WTC11 (cell line): Measurements from ENCODE around the gene PMP22. TPM values are rescaled to one million over a fixed set of nuclear protein-coding genes. Genes with fewer than 3 reads are reported as not detected.
A peak's percentile ranks its signal among the peaks of the same experiment; 100 is the strongest.

Experiments
- ATAC-seq: fragments of 200-7000 bp; cut with Tn5 transposase; 2 replicates; pipeline ENCODE4 v1.10.0; 2021; ENCODE audit warnings: mild to moderate bottlenecking, moderate library complexity
- CTCF ChIA-PET: fragments of 300-600 bp; sonication (Branson Sonifier 250); formaldehyde crosslinking; loops from one replicate; lab custom pipeline; 2021; ENCODE audit warnings: antibody characterized with exemption; lab: Charles Lee
- POLR2A ChIA-PET: fragments of 350-600 bp; sonication (Branson Sonifier 250); formaldehyde crosslinking; loops from one replicate; lab custom pipeline; 2021; ENCODE audit warnings: antibody characterized with exemption; lab: Charles Lee
- DNase-seq: peaks from one replicate; pipeline ENCODE4 v3.0.0; 2021; ENCODE audit warnings: low spot score
- H3K27ac Mint-ChIP-seq: 2 replicates; pipeline ENCODE4 v1.8.0; 2021; ENCODE audit warnings: mixed read lengths
- H3K27me3 Mint-ChIP-seq: 2 replicates; pipeline ENCODE4 v1.8.0; 2021; ENCODE audit warnings: low read depth, mild to moderate bottlenecking, moderate library complexity, mixed read lengths
- H3K36me3 Mint-ChIP-seq: 2 replicates; pipeline ENCODE4 v1.8.0; 2021; ENCODE audit warnings: mixed read lengths
- H3K4me1 Mint-ChIP-seq: 2 replicates; pipeline ENCODE4 v1.8.0; 2022; ENCODE audit warnings: mixed read lengths
- H3K4me3 Mint-ChIP-seq: 2 replicates; pipeline ENCODE4 v1.8.0; 2021; ENCODE audit warnings: mild to moderate bottlenecking, moderate library complexity, mixed read lengths
- H3K9me3 Mint-ChIP-seq: 2 replicates; pipeline ENCODE4 v1.8.0; 2021; ENCODE audit warnings: mixed read lengths
- ATF1 ChIP-seq: sonication (generic); formaldehyde crosslinking; IDR thresholded peaks from 2 replicates; pipeline ENCODE4 v1.8.1; 2023; ENCODE audit warnings: mild to moderate bottlenecking, moderate library complexity, missing genetic modification reagents
- ETV6 ChIP-seq: sonication (generic); formaldehyde crosslinking; IDR thresholded peaks from 2 replicates; pipeline ENCODE4 v1.8.1; 2022; ENCODE audit warnings: mild to moderate bottlenecking, missing genetic modification reagents
- FOXP1 ChIP-seq: sonication (generic); formaldehyde crosslinking; IDR thresholded peaks from 2 replicates; pipeline ENCODE4 v1.8.0; 2022; ENCODE audit warnings: missing genetic modification reagents, mild to moderate bottlenecking, moderate library complexity, borderline replicate concordance
- GRHL2 ChIP-seq: fragments of 250-450 bp; sonication (Bioruptor Pico); IDR thresholded peaks from 2 replicates; pipeline ENCODE4 v1.8.0; 2022; ENCODE audit warnings: mild to moderate bottlenecking, moderate library complexity; ENCODE audit not compliant: insufficient replicate concordance, severe bottlenecking
- MXD4 ChIP-seq: fragments of 250-450 bp; sonication (Bioruptor Pico); IDR thresholded peaks from 2 replicates; pipeline ENCODE4 v1.8.0; 2021; ENCODE audit warnings: mild to moderate bottlenecking, moderate library complexity, borderline replicate concordance
- NFE2L1 ChIP-seq: sonication (generic); formaldehyde crosslinking; IDR thresholded peaks from 2 replicates; pipeline ENCODE4 v1.8.1; 2023; ENCODE audit warnings: missing genetic modification reagents
- NR1H2 ChIP-seq: sonication (generic); formaldehyde crosslinking; IDR thresholded peaks from 2 replicates; pipeline ENCODE4 v1.9.0; 2021; ENCODE audit warnings: mild to moderate bottlenecking, moderate library complexity, missing genetic modification reagents
- SOX15 ChIP-seq: fragments of 250-450 bp; sonication (Bioruptor Pico); IDR thresholded peaks from 2 replicates; pipeline ENCODE4 v1.9.0; 2021; ENCODE audit warnings: mild to moderate bottlenecking
- SP1 ChIP-seq: sonication (generic); formaldehyde crosslinking; conservative IDR thresholded peaks from 2 replicates; pipeline ENCODE4 v1.8.1; 2022; ENCODE audit warnings: missing genetic modification reagents
- ZNF121 ChIP-seq: sonication (generic); formaldehyde crosslinking; IDR thresholded peaks from 2 replicates; pipeline ENCODE4 v1.8.0; 2023; ENCODE audit warnings: missing genetic modification reagents
- ZNF396 ChIP-seq: fragments of 250-450 bp; sonication (Bioruptor Pico); IDR thresholded peaks from 2 replicates; pipeline ENCODE4 v1.8.0; 2021; ENCODE audit warnings: mild to moderate bottlenecking, moderate library complexity, borderline replicate concordance
- total RNA-seq: library from RNA; stranded (reverse); gene quantifications from 3 replicates; pipeline ENCODE4 v1.2.3, GENCODE V29; 2021
- TF ChIP-seq, protein P1 (sequence below): sonication (generic); formaldehyde crosslinking; IDR thresholded peaks from 2 replicates; pipeline ENCODE4 v1.8.1; 2022; ENCODE audit warnings: mild to moderate bottlenecking, missing genetic modification reagents, moderate library complexity, borderline replicate concordance
- TF ChIP-seq, protein P2 (sequence below): sonication (generic); formaldehyde crosslinking; IDR thresholded peaks from 2 replicates; pipeline ENCODE4 v1.8.0; 2023; ENCODE audit warnings: mild to moderate bottlenecking, missing genetic modification reagents
- TF ChIP-seq, protein P3 (sequence below): fragments of 250-450 bp; sonication (Bioruptor Pico); IDR thresholded peaks from 2 replicates; pipeline ENCODE4 v1.8.0; 2021; ENCODE audit warnings: mild to moderate bottlenecking
- TF ChIP-seq, protein P4 (sequence below): sonication (generic); formaldehyde crosslinking; IDR thresholded peaks from 2 replicates; pipeline ENCODE4 v1.8.0; 2022; ENCODE audit warnings: mild to moderate bottlenecking, missing genetic modification reagents
- TF ChIP-seq, protein P5 (sequence below): sonication (generic); formaldehyde crosslinking; conservative IDR thresholded peaks from 2 replicates; pipeline ENCODE4 v1.8.1; 2023; ENCODE audit warnings: mild to moderate bottlenecking, low read depth, missing genetic modification reagents, moderate library complexity
- TF ChIP-seq, protein P6 (sequence below): sonication (generic); formaldehyde crosslinking; IDR thresholded peaks from 2 replicates; pipeline ENCODE4 v1.8.1; 2023; ENCODE audit warnings: mild to moderate bottlenecking, missing genetic modification reagents
- TF ChIP-seq, protein P7 (sequence below): sonication (generic); formaldehyde crosslinking; IDR thresholded peaks from 2 replicates; pipeline ENCODE4 v1.8.0; 2022; ENCODE audit warnings: mild to moderate bottlenecking, missing genetic modification reagents

The PMP22 gene
- total RNA-seq, 1 experiment from 2014 or later = 3.0 TPM

DNA sequence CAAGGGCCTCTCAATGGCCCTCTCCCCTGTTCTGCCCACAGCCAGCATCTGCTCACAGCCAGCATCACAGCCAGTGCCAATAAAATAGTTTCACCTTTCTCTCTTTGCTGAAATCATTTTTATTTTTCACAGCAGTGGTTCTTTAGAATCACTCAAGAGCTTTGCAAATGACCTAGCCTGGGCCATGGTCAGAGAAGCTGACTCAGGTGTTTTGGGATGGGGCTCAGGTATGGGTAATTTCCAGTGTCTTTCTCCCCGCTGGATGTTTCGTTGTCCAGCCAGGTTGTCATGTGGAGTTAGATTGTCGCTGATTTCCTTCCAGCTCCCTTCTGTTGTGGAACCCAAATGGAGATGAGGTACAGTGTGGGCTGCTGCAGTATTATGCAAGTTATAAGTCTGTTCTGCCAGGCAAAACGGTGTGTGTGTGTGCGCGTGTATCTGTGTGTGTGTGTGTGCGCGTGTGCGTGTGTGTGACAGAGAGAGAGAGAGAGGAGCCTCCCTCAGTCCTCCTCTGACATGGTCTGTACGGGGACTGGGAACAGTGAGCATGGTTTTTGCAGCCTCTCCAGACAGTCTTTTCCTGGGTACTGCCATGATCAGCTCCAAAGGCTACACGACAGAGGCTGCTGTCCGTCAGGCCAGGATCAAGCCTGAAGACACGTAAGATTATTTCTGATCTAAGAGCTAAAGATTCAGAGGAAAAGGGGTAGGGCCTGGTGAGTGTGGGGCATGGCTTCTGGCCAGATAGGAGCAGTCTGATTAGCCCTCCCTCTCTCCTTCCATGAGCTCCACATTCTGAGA lies 1.4 kb upstream of the PMP22 start (continued):
- TF ChIP-seq, protein P1, sequence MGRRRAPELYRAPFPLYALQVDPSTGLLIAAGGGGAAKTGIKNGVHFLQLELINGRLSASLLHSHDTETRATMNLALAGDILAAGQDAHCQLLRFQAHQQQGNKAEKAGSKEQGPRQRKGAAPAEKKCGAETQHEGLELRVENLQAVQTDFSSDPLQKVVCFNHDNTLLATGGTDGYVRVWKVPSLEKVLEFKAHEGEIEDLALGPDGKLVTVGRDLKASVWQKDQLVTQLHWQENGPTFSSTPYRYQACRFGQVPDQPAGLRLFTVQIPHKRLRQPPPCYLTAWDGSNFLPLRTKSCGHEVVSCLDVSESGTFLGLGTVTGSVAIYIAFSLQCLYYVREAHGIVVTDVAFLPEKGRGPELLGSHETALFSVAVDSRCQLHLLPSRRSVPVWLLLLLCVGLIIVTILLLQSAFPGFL = no peak
- TF ChIP-seq ETV6 (CRISPR knock-in tag) = no peak
- no peak for TF ChIP-seq SOX15 (CRISPR knock-in tag)
- TF ChIP-seq, protein P2, sequence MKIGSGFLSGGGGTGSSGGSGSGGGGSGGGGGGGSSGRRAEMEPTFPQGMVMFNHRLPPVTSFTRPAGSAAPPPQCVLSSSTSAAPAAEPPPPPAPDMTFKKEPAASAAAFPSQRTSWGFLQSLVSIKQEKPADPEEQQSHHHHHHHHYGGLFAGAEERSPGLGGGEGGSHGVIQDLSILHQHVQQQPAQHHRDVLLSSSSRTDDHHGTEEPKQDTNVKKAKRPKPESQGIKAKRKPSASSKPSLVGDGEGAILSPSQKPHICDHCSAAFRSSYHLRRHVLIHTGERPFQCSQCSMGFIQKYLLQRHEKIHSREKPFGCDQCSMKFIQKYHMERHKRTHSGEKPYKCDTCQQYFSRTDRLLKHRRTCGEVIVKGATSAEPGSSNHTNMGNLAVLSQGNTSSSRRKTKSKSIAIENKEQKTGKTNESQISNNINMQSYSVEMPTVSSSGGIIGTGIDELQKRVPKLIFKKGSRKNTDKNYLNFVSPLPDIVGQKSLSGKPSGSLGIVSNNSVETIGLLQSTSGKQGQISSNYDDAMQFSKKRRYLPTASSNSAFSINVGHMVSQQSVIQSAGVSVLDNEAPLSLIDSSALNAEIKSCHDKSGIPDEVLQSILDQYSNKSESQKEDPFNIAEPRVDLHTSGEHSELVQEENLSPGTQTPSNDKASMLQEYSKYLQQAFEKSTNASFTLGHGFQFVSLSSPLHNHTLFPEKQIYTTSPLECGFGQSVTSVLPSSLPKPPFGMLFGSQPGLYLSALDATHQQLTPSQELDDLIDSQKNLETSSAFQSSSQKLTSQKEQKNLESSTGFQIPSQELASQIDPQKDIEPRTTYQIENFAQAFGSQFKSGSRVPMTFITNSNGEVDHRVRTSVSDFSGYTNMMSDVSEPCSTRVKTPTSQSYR (CRISPR knock-in tag) = no peak
- TF ChIP-seq NFE2L1 (CRISPR knock-in tag) = no peak
- no peak for TF ChIP-seq ATF1 (CRISPR knock-in tag)
- no peak for TF ChIP-seq FOXP1 (CRISPR knock-in tag)

DNA sequence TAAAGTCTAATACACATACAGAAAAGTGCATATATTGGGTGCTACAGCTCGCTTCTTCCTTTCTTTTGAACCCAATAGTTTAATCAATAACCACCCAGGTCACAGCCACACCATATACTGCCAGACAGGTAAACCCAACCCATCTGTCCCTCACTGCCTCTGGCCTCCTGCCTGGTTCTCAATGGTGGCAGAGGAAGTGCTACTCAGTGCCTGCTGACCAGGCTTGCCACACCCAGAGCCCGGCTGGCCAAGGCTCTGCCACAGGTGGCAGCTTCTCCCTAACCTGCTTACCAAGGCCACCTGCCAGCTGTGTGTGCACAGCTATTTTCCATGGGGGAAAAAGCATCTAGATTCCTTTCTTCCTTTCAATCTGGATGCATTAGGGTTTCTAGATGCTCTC lies 584 bp downstream of the PMP22 start:
- H3K36me3 Mint-ChIP-seq = no peaks in the 10 kb centered on the region
- no peak for ATAC-seq
- ChIA-PET CTCF (interaction anchor here (0.9 to 2.7 kb wide), 3 partner anchors 172 to 451 kb away, joined by 3 to 14 read pairs (median 4); no protein-coding TSS in a partner anchor), POLR2A (no interaction called here)
- no peak overlapping the region for H3K27ac Mint-ChIP-seq
- no peak for DNase-seq
- no peak overlapping the region for H3K4me3 Mint-ChIP-seq
- peaks cover 75% of the 10 kb centered on the region for H3K27me3 Mint-ChIP-seq
- peaks cover 20% of the 10 kb centered on the region for H3K4me1 Mint-ChIP-seq
- TF ChIP-seq, protein P3, sequence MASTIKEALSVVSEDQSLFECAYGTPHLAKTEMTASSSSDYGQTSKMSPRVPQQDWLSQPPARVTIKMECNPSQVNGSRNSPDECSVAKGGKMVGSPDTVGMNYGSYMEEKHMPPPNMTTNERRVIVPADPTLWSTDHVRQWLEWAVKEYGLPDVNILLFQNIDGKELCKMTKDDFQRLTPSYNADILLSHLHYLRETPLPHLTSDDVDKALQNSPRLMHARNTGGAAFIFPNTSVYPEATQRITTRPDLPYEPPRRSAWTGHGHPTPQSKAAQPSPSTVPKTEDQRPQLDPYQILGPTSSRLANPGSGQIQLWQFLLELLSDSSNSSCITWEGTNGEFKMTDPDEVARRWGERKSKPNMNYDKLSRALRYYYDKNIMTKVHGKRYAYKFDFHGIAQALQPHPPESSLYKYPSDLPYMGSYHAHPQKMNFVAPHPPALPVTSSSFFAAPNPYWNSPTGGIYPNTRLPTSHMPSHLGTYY (CRISPR knock-in tag) = no peak
- TF ChIP-seq, protein P4, sequence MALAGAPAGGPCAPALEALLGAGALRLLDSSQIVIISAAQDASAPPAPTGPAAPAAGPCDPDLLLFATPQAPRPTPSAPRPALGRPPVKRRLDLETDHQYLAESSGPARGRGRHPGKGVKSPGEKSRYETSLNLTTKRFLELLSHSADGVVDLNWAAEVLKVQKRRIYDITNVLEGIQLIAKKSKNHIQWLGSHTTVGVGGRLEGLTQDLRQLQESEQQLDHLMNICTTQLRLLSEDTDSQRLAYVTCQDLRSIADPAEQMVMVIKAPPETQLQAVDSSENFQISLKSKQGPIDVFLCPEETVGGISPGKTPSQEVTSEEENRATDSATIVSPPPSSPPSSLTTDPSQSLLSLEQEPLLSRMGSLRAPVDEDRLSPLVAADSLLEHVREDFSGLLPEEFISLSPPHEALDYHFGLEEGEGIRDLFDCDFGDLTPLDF (CRISPR knock-in tag) = no peak
- TF ChIP-seq, protein P5, sequence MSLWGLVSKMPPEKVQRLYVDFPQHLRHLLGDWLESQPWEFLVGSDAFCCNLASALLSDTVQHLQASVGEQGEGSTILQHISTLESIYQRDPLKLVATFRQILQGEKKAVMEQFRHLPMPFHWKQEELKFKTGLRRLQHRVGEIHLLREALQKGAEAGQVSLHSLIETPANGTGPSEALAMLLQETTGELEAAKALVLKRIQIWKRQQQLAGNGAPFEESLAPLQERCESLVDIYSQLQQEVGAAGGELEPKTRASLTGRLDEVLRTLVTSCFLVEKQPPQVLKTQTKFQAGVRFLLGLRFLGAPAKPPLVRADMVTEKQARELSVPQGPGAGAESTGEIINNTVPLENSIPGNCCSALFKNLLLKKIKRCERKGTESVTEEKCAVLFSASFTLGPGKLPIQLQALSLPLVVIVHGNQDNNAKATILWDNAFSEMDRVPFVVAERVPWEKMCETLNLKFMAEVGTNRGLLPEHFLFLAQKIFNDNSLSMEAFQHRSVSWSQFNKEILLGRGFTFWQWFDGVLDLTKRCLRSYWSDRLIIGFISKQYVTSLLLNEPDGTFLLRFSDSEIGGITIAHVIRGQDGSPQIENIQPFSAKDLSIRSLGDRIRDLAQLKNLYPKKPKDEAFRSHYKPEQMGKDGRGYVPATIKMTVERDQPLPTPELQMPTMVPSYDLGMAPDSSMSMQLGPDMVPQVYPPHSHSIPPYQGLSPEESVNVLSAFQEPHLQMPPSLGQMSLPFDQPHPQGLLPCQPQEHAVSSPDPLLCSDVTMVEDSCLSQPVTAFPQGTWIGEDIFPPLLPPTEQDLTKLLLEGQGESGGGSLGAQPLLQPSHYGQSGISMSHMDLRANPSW (CRISPR knock-in tag) = no peak
- TF ChIP-seq ETV6 (CRISPR knock-in tag) (no peak), NR1H2 (no peak)
- H3K9me3 Mint-ChIP-seq = no peaks in the 10 kb centered on the region

DNA sequence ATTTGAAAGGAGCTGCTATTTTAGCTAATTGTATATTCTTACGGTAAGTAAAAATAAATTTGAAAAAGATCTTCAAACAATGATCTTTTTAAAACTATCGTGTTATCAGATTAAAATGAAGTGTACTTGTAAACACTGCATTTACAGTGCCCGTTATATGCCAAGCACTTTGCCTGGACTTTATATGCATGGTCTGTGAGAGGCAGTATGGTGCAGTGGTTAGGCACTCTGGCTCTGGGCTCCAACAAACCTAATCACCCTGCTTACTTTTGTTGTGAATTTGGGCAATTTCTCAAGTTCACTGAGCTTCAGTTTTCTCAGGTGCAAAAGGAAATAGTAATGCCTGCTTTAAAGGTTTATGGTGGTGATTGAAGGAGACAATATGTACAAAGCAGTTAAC lies 1.4 kb downstream of the PMP22 start:
- peaks cover 20% of the 10 kb centered on the region for H3K4me1 Mint-ChIP-seq
- ATAC-seq (no peak), DNase-seq (no peak)
- no peaks in the 10 kb centered on the region for H3K9me3 Mint-ChIP-seq
- CTCF ChIA-PET = interaction anchor here (0.6 to 8.2 kb wide), 10 partner anchors 15 to 450 kb away, joined by 3 to 148 read pairs (median 4); partner anchors contain the start of gene TEKT3
- H3K36me3 Mint-ChIP-seq = no peaks in the 10 kb centered on the region
- no peak overlapping the region for H3K27ac Mint-ChIP-seq
- POLR2A ChIA-PET = interaction anchor here (0.5 kb wide), 1 partner anchor 170 kb away, joined by 3 read pairs; no protein-coding TSS in a partner anchor
- H3K27me3 Mint-ChIP-seq = peaks cover 84% of the 10 kb centered on the region
- H3K4me3 Mint-ChIP-seq = peak overlapping the region; percentile 86
- TF ChIP-seq MXD4 (CRISPR knock-in tag) (no peak), SP1 (no peak), NFE2L1 (CRISPR knock-in tag) (no peak), GRHL2 (CRISPR knock-in tag) (no peak), ZNF121 (CRISPR knock-in tag) (no peak), ZNF396 (CRISPR knock-in tag) (no peak)
- TF ChIP-seq, protein P6, sequence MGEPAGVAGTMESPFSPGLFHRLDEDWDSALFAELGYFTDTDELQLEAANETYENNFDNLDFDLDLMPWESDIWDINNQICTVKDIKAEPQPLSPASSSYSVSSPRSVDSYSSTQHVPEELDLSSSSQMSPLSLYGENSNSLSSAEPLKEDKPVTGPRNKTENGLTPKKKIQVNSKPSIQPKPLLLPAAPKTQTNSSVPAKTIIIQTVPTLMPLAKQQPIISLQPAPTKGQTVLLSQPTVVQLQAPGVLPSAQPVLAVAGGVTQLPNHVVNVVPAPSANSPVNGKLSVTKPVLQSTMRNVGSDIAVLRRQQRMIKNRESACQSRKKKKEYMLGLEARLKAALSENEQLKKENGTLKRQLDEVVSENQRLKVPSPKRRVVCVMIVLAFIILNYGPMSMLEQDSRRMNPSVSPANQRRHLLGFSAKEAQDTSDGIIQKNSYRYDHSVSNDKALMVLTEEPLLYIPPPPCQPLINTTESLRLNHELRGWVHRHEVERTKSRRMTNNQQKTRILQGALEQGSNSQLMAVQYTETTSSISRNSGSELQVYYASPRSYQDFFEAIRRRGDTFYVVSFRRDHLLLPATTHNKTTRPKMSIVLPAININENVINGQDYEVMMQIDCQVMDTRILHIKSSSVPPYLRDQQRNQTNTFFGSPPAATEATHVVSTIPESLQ (CRISPR knock-in tag) = no peak
- TF ChIP-seq, protein P7, sequence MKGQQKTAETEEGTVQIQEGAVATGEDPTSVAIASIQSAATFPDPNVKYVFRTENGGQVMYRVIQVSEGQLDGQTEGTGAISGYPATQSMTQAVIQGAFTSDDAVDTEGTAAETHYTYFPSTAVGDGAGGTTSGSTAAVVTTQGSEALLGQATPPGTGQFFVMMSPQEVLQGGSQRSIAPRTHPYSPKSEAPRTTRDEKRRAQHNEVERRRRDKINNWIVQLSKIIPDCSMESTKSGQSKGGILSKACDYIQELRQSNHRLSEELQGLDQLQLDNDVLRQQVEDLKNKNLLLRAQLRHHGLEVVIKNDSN (CRISPR knock-in tag) = no peak
- TF ChIP-seq, protein P4 (CRISPR knock-in tag) = no peak
